B cell (primary cell): ENCODE data around the gene PARD3.

Source experiments
- CTCF ChIP-seq: fragments of 200-600 bp; IDR thresholded peaks from one replicate; pipeline ENCODE4 v1.8.0; 2022; ENCODE audit warnings: antibody characterized with exemption, mild to moderate bottlenecking
- EZH2 ChIP-seq: IDR thresholded peaks from 2 replicates; pipeline ENCODE4 v1.6.1; 2012; ENCODE audit warnings: borderline replicate concordance, low read depth, mild to moderate bottlenecking, moderate library complexity, low read length; ENCODE audit not compliant: insufficient read depth, poor library complexity, severe bottlenecking

- TF ChIP-seq CTCF = no peak
- no peak for TF ChIP-seq EZH2
These were observed 341.1 kb downstream of the PARD3 start for GRCh38 chr10:34474009-34474376.
